GM12878 (cell line): ENCODE measurements around the gene TNS4. TPM values are rescaled to one million over a fixed set of nuclear protein-coding genes. Genes with fewer than 3 reads are reported as not detected.

ENCODE experiments used
- ASH2L ChIP-seq: fragments of 300-600, 200-600 bp; sonication (generic); IDR thresholded peaks from 2 replicates; pipeline ENCODE4 v1.6.1; 2017; ENCODE audit warnings: low read depth, mild to moderate bottlenecking, borderline replicate concordance
- BHLHE40 ChIP-seq, 2 experiments: fragments of 450-650 bp in 1 of 2; IDR thresholded peaks; 2 replicates each; pipeline ENCODE4 v1.6.1; 2011 to 2017; ENCODE audit warnings: low read depth in 2 of 2, borderline replicate concordance in 1 of 2, improper control_type of control experiment in 1 of 2, low read length in 1 of 2, mild to moderate bottlenecking in 1 of 2
- BRCA1 ChIP-seq: IDR thresholded peaks from 2 replicates; pipeline ENCODE4 v1.6.1; 2011; ENCODE audit warnings: low read depth, low read length, improper control_type of control experiment
- CHD1 ChIP-seq: IDR thresholded peaks from 2 replicates; pipeline ENCODE4 v1.6.1; 2012; ENCODE audit warnings: low read depth, low read length, improper control_type of control experiment
- DPF2 ChIP-seq: fragments of 450-650 bp; IDR thresholded peaks from 2 replicates; pipeline ENCODE4 v1.6.1; 2017; ENCODE audit warnings: mild to moderate bottlenecking
- EGR1 ChIP-seq, 2 experiments: IDR thresholded peaks; 1 replicate in 1 of 2; 2 replicates in 1 of 2; pipeline ENCODE4 v1.6.1; 2011 to 2012; ENCODE audit warnings: low read depth in 2 of 2, low read length in 2 of 2, borderline replicate concordance in 1 of 2, mild to moderate bottlenecking in 1 of 2, moderate library complexity in 1 of 2
- FOXM1 ChIP-seq: IDR thresholded peaks from 2 replicates; pipeline ENCODE4 v1.6.1; 2012; ENCODE audit warnings: low read depth, mild to moderate bottlenecking, inconsistent platforms, low read length, moderate library complexity
- HDAC2 ChIP-seq: fragments of 200-600 bp; sonication (generic); IDR thresholded peaks from 2 replicates; pipeline ENCODE4 v1.6.1; 2017
- JUNB ChIP-seq: IDR thresholded peaks from 2 replicates; pipeline ENCODE4 v1.6.1; 2016; ENCODE audit warnings: antibody characterized with exemption, mild to moderate bottlenecking
- NBN ChIP-seq: fragments of 450-650 bp; IDR thresholded peaks from 2 replicates; pipeline ENCODE4 v1.6.1; 2016
- NFYA ChIP-seq: IDR thresholded peaks from 2 replicates; pipeline ENCODE4 v1.6.1; 2011; ENCODE audit warnings: low read depth, mild to moderate bottlenecking, low read length, improper control_type of control experiment, borderline replicate concordance
- PKNOX1 ChIP-seq: fragments of 450-650 bp; IDR thresholded peaks from 2 replicates; pipeline ENCODE4 v1.6.1; 2016; ENCODE audit warnings: mild to moderate bottlenecking
- POLR2AphosphoS2 ChIP-seq: IDR thresholded peaks from 2 replicates; pipeline ENCODE4 v1.6.1; 2011; ENCODE audit warnings: low read depth, mild to moderate bottlenecking, low read length, improper control_type of control experiment, moderate library complexity
- SMARCA5 ChIP-seq: fragments of 450-650 bp; IDR thresholded peaks from 2 replicates; pipeline ENCODE4 v1.6.1; 2017; ENCODE audit warnings: mild to moderate bottlenecking
- SMC3 ChIP-seq: IDR thresholded peaks from 2 replicates; pipeline ENCODE4 v1.6.1; 2011; ENCODE audit warnings: low read length, improper control_type of control experiment, borderline replicate concordance
- YY1 ChIP-seq: IDR thresholded peaks from 2 replicates; pipeline ENCODE4 v1.6.1; 2011; ENCODE audit warnings: low read depth, mild to moderate bottlenecking, low read length
- ZNF217 ChIP-seq: fragments of 450-650 bp; IDR thresholded peaks from 2 replicates; pipeline ENCODE4 v1.6.1; 2017; ENCODE audit warnings: antibody characterized with exemption, mild to moderate bottlenecking
- polyA plus RNA-seq, 11 experiments: library from polyadenylated mRNA; depleted of rRNA in 4 of 11; unstranded in 6 of 11; stranded (reverse) in 5 of 11; fragments of >200 nt; fragmentation: Nextera tagmentation in 4 of 11; fragmentation: Illumina TruSeq in 1 of 11; extraction: Ambion mirVana in 4 of 11; extraction: Trizol in 1 of 11; gene quantifications; 1 replicate in 1 of 11; 2 replicates in 10 of 11; pipeline versions ENCODE4 v1.2.1 to v1.2.3, GENCODE V29; 2011 to 2016; ENCODE audit warnings: inconsistent platforms in 2 of 11, missing spikeins in 2 of 11, low read depth in 1 of 11
- total RNA-seq, 4 experiments: library from RNA; depleted of rRNA in 3 of 4; stranded (reverse); fragments of >200 nt in 3 of 4; fragmentation: Illumina TruSeq in 1 of 4; extraction: Trizol in 1 of 4; gene quantifications; 2 replicates each; pipeline versions ENCODE4 v1.2.1 to v1.2.3, GENCODE V29; 2013 to 2021
- TF ChIP-seq, protein P1 (sequence below): IDR thresholded peaks from 2 replicates; pipeline ENCODE4 v1.6.1; 2011; ENCODE audit warnings: borderline replicate concordance, low read depth, mild to moderate bottlenecking, moderate library complexity, low read length; ENCODE audit not compliant: insufficient read depth, poor library complexity, severe bottlenecking
- TF ChIP-seq, protein P2 (sequence below): fragments of 450-650 bp; IDR thresholded peaks from 2 replicates; pipeline ENCODE4 v1.6.1; 2017; ENCODE audit warnings: low read depth, mild to moderate bottlenecking, moderate library complexity
- TF ChIP-seq, protein P3 (sequence below): IDR thresholded peaks from 2 replicates; pipeline ENCODE4 v1.6.1; 2012; ENCODE audit warnings: improper control_type of control experiment, low read depth, low read length; ENCODE audit not compliant: insufficient replicate concordance

TNS4 gene
- total and polyA plus RNA-seq, 10 of the 15 experiments (the other 5 are each of a cell fraction or from before 2014, with no cell fraction given) = 0.10 to 0.90 (median 0.68) TPM; not detected in 2

GRCh38 chr17:40443196-40443987 lies 58.0 kb downstream of the TNS4 start, which contains the start of gene IGFBP4 (continued):
- TF ChIP-seq PKNOX1 = no peak
- peak; percentile 90; the same call in 1 of the 2 replicates for TF ChIP-seq SMARCA5
- no peak for TF ChIP-seq POLR2AphosphoS2
- no peak for TF ChIP-seq JUNB
- TF ChIP-seq NBN = no peak
- TF ChIP-seq, protein P1, sequence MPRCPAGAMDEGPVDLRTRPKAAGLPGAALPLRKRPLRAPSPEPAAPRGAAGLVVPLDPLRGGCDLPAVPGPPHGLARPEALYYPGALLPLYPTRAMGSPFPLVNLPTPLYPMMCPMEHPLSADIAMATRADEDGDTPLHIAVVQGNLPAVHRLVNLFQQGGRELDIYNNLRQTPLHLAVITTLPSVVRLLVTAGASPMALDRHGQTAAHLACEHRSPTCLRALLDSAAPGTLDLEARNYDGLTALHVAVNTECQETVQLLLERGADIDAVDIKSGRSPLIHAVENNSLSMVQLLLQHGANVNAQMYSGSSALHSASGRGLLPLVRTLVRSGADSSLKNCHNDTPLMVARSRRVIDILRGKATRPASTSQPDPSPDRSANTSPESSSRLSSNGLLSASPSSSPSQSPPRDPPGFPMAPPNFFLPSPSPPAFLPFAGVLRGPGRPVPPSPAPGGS = no peak
- TF ChIP-seq, protein P2, sequence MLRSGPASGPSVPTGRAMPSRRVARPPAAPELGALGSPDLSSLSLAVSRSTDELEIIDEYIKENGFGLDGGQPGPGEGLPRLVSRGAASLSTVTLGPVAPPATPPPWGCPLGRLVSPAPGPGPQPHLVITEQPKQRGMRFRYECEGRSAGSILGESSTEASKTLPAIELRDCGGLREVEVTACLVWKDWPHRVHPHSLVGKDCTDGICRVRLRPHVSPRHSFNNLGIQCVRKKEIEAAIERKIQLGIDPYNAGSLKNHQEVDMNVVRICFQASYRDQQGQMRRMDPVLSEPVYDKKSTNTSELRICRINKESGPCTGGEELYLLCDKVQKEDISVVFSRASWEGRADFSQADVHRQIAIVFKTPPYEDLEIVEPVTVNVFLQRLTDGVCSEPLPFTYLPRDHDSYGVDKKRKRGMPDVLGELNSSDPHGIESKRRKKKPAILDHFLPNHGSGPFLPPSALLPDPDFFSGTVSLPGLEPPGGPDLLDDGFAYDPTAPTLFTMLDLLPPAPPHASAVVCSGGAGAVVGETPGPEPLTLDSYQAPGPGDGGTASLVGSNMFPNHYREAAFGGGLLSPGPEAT = no peak
- no peak for TF ChIP-seq ASH2L
- TF ChIP-seq NFYA = no peak
- TF ChIP-seq CHD1 = no peak
- no peak for TF ChIP-seq FOXM1
- TF ChIP-seq ZNF217 = peak; percentile 57; the same call in 1 of the 2 replicates
- no peak for TF ChIP-seq BRCA1
- no peak for TF ChIP-seq HDAC2
- TF ChIP-seq BHLHE40 (IDR thresholded peaks at IDR 0.05; ENCODE audit: borderline replicate concordance in 1 of 2, low read depth in 2 of 2, low read length in 1 of 2) = peak in 1 of 2 experiments; percentile 47; a peak in 2 of 4 replicates
- no peak for TF ChIP-seq EGR1 (IDR thresholded peaks at IDR 0.05; ENCODE audit: borderline replicate concordance in 1 of 2, low read depth in 2 of 2, low read length in 2 of 2)
- peak; percentile 25; the same call in 1 of the 2 replicates for TF ChIP-seq SMC3
- peak; percentile 42; the same call in 1 of the 2 replicates for TF ChIP-seq YY1
- TF ChIP-seq, protein P3, sequence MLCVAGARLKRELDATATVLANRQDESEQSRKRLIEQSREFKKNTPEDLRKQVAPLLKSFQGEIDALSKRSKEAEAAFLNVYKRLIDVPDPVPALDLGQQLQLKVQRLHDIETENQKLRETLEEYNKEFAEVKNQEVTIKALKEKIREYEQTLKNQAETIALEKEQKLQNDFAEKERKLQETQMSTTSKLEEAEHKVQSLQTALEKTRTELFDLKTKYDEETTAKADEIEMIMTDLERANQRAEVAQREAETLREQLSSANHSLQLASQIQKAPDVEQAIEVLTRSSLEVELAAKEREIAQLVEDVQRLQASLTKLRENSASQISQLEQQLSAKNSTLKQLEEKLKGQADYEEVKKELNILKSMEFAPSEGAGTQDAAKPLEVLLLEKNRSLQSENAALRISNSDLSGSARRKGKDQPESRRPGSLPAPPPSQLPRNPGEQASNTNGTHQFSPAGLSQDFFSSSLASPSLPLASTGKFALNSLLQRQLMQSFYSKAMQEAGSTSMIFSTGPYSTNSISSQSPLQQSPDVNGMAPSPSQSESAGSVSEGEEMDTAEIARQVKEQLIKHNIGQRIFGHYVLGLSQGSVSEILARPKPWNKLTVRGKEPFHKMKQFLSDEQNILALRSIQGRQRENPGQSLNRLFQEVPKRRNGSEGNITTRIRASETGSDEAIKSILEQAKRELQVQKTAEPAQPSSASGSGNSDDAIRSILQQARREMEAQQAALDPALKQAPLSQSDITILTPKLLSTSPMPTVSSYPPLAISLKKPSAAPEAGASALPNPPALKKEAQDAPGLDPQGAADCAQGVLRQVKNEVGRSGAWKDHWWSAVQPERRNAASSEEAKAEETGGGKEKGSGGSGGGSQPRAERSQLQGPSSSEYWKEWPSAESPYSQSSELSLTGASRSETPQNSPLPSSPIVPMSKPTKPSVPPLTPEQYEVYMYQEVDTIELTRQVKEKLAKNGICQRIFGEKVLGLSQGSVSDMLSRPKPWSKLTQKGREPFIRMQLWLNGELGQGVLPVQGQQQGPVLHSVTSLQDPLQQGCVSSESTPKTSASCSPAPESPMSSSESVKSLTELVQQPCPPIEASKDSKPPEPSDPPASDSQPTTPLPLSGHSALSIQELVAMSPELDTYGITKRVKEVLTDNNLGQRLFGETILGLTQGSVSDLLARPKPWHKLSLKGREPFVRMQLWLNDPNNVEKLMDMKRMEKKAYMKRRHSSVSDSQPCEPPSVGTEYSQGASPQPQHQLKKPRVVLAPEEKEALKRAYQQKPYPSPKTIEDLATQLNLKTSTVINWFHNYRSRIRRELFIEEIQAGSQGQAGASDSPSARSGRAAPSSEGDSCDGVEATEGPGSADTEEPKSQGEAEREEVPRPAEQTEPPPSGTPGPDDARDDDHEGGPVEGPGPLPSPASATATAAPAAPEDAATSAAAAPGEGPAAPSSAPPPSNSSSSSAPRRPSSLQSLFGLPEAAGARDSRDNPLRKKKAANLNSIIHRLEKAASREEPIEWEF = no peak
- peak; percentile 62; the same call in 1 of the 2 replicates for TF ChIP-seq DPF2
